Ramos (cell line): ENCODE measurements around the gene TMEM217.
"Not testable (repeated sequence)": the region's sequence is repeated elsewhere in the genome, so short reads cannot be mapped to it uniquely, and the experiment has no call there.

Source experiments
- in situ Hi-C: fragments of 300-500 bp; cut with MboI; formaldehyde crosslinking; loops from one replicate; pipeline ENCODE4 v1.14.3; 2022; ENCODE audit warnings: low sequenced_read_pairs; ENCODE audit not compliant: unreplicated experiment

TMEM217 gene

GRCh38 chr6:37257634-37258404 lies at the start of gene TMEM217, which contains the start of gene TBC1D22B:
TMEM217 (minus strand) TSS chr6:37258144; CDS start chr6:37219030, 39,114 bp downstream.
TBC1D22B (plus strand) TSS chr6:37257772; CDS start chr6:37257918, 146 bp downstream.
- in situ Hi-C loops, result no loop called here

GRCh38 chr6:37307484-37307883 lies 49.5 kb upstream of the TMEM217 start:
- in situ Hi-C loops, result not testable (repeated sequence)

DNA sequence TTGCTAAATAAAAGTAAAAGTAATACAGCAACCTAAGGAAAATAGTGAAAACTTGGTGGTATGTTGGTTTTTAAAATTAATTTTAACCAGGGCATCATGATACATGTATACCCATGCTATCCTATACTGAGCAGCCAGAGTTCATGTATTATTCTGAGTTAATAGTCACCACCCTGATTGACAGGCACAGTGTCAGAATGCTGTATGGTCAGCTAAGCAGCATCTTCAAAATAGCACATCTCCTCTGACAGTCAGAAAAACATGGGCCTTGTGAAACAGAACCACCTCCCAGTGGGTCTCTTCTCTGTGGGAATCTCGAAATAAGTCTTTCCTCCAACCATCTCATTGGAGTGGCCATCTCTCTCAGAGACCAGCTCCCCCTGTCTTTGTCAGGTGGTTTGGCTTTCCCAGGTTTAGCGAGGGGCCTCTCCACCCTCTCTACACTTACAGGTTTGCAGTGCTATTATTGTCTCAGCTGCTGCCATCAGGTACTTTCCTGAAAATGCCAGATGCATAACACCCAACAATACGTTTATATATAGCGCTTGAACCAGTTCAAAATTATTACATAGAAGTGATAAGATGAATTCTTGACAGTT lies 48.8 kb upstream of the TMEM217 start:
- in situ Hi-C loops, result no loop called here

DNA sequence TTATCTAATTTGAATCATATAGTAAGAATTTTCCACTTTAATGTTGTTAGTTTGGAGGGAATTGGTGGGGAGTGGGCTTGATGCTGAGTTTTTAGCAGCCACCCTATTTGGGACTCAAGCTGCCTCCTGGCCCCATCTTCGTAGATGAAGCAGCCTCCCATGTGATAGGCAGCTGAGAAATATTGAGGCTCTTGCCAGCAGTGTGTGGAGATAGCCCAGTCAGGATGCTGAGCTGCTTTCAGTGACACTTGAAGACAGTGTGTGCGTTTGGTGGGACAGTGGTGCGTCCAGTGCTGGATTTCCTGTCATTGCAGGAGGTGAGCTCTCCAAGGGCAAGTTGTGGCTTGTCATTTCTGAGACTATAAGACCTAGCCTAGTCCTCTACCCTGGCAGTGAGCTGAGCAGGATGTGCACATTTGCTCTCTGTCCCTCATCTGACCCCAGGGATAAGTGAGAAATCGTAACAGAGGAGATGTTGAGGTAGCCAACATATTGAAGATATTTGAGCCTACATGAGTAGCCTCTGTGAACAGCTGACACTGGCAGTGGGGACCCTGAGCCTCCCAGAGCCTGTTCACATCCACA lies 48.0 kb upstream of the TMEM217 start:
- in situ Hi-C loops, result no loop called here

DNA sequence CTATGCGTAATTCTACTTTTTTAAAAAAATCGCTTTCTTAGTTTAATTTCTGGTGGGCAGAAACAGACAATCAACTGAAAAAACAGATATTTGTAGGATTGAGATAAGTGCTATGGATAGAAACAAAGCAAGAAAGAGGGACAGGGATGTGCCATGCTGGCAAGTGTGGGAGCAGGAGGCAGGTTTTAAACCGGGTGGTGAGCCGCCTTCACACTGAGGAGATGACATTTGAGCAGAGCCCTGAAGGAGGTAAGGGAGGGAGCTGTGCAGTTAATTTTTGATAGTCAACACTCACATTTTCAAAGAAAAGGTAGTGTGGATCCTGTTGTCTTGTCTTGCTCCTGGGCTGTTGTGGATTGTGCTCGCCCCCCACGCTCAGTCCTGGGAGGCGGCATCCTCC lies 46.8 kb upstream of the TMEM217 start:
- in situ Hi-C loops, result no loop called here

DNA sequence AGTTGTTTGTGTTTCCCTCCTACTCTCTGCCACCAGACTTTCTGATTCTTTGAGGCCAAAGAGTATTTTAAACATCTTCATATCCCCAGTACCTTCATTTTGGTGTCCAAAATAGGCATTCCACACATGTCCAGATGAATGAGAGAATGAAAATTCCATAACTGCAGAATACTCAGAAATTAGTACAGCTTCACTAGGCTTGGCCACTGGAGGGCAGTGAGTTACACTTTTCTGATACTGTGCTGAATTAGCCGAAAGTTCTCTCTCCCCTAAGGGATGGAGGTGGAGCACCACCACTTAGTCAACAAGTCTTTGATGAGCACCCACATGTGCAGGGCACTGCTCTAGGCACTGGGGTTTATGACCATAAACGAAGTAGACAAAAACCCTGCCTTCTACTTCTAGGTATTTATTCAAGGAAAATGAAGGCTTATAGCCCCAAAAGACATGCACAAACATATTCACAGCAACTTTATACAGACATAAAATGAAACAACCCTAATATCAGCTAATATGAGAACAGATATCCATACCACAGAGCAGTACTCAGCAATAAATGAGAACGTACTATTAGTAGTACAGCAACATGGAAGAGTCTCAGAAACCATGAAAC lies 46.1 kb upstream of the TMEM217 start:
- in situ Hi-C loops, result no loop called here

DNA sequence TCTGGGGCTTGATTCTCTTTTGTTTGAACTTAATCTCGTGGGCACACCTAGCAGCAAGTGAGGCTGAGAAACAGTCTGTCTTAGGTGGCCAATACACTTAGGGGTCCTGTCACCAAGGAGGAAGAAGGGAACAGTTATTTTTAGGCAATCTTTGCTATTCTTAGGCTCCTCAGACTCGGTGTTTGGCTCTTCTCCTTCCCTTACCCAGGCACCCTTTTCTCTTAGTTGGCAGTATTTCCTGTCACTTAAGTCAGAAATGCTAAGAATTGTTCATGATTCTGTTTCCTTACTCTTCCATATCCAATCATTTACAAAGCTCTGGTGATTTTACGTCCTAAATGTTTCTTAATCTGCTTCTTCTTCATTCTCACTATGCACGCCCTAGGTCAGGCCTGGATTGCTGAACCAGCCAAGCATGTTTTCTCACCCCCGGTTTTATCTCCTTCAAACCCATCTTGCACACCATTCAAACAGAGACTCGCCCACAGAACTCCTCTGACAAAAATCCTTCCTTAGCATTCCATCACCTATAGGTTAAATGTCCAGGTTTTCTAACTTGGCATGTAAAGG lies 45.2 kb upstream of the TMEM217 start:
- in situ Hi-C loops, result no loop called here

- in situ Hi-C loops, result no loop called here
Observed at GRCh38 chr6:37302086-37302686, 44.2 kb upstream of the TMEM217 start.

DNA sequence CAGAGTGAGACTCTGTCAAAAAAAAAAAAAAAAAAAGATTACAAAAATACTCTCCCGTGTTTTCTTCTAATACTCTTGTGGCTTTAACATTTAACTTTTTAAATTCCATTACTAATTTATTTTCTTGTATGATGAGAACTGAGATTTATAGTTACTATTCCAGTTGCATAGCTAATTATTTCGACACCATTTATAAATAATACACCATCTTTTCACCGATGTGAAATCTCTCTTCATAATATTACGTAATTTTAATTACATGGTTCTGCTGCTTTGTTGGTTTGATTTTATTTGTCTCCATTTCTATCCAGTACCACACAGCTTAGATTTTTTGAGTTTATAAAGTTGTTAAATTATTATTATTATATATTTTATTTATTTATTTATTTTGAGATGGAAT lies 42.0 kb upstream of the TMEM217 start:
- in situ Hi-C loops, result no loop called here

- in situ Hi-C loops, result no loop called here
Observed at GRCh38 chr6:37298958-37299357, 41.0 kb upstream of the TMEM217 start.

DNA sequence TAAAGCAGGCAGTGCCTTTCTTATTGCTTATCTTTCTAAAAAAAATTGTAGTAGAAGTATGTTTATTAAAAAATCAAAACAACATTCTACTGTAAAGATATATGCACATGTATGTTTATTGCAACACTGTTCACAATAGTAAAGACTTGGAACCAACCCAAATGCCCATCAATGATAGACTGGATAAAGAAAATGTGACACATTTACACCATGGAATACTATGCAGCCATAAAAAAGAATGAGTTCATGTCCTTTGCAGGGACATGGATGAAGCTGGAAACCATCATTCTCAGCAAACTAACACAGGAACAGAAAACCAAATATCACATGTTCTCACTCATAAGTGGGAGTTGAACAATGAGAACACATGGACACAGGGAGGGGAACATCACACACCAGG lies 39.7 kb upstream of the TMEM217 start:
- in situ Hi-C loops, result not testable (repeated sequence)

GRCh38 chr6:37293426-37293825 lies 35.5 kb upstream of the TMEM217 start:
- in situ Hi-C loops, result no loop called here

- in situ Hi-C loops, result no loop called here
Observed at GRCh38 chr6:37289931-37290330, 32.0 kb upstream of the TMEM217 start.

DNA sequence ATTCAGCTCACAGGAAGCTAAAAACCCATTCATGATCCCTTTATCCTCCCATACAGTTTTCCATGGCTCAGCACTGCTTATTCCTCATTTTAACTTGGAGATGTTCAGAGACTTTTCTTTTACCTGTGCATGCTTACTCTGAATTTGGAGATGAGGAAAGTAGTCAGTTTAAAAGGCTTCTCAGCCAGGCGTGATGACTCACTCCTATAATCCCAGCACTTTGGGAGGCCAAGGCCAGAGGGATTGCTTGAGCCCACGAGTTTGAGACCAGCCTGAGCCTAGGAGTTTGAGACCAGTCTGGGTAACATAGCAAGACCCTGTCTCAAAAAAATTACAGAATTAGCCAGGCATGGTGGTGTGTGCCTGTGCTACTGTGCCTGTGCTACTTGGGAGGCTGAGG lies 30.3 kb upstream of the TMEM217 start:
- in situ Hi-C loops, result no loop called here

- in situ Hi-C loops, result no loop called here
Observed at GRCh38 chr6:37287519-37288157, 29.7 kb upstream of the TMEM217 start.

DNA sequence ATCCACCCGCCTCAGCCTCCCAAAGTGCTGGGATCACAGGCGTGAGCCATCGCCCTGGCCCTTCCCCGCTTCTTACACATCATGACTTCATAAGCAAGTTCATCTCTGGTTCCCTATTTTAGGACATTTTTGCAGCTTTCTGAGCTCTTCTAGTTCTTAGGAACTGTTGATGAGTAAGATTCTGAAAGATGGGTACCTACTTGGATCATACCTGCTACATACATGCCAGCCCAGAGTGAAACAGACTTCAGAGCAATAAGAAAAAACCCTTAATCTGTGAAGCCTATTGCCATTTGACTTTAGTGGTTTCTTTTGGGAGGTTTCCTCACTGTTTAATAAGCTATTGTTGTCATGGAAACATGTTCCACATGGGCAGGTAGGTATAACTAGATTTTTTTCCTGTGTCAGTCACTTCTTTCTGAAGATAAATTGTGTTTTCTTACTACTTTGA lies 27.9 kb upstream of the TMEM217 start:
- in situ Hi-C loops, result no loop called here

GRCh38 chr6:37284781-37285180 lies 26.8 kb upstream of the TMEM217 start:
- in situ Hi-C loops, result no loop called here

DNA sequence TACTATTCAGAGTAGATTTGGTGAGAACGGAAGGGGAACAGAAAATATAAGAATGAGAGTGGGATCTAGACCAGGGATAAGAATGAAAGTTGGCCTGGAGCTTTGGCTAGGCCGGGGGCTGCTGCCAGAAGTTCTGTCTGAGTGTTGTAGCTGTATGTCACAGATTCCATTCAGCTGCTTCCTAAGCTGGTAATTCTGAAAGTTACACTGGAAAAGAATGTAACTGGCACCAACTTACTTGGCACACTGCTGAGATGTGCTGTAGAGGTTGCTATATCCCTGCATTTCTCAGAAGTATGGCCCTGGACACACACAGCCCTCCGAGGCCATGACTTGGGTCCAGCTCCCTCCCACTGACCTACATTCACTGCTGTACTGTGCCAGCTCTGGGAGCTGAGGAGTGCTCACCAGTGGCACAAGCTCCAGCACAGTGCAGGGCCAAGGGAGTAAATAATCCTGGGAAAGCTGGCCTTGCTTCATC lies 25.8 kb upstream of the TMEM217 start:
- in situ Hi-C loops, result no loop called here

- in situ Hi-C loops, result no loop called here
Observed at GRCh38 chr6:37283268-37283667, 25.3 kb upstream of the TMEM217 start.

DNA sequence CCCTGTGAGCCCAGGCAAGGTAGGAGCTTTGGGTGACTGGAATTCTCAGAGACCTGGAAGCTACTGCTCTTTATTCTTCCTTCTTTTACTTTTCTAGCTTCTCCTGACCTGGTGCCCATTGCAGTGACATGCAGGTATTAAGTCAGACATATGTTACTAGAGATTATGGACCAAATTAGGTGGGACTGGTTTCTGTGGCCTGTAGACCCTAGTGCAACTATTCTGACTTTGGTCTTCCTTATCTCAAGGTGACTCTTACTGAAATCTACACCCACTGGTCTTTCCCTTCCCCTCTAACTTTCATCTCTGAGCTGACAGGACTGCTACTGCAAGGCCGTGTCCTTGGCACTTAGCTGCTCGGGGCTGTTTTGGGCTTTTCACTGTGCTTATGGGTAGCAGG lies 24.4 kb upstream of the TMEM217 start:
- in situ Hi-C loops, result no loop called here
